Body of pancreas (tissue), 4 donors: ENCODE results near the gene CST6.

Source experiments
- POLR2A ChIP-seq, 3 donors: fragments of 450-650 bp; IDR thresholded peaks; one replicate each; pipeline ENCODE4 v1.6.1; 2016; ENCODE audit warnings: antibody characterized with exemption in 3 of 3, mild to moderate bottlenecking in 2 of 3
- TF ChIP-seq, protein P1 (sequence below), 7 experiments: fragments of 450-650 bp in 4 of 7; fragments of 200-600 bp in 3 of 7; sonication (generic) in 3 of 7; IDR thresholded peaks; one replicate each; pipeline ENCODE4 v1.5.1; 2016 to 2019; ENCODE audit warnings: antibody characterized with exemption in 7 of 7

DNA sequence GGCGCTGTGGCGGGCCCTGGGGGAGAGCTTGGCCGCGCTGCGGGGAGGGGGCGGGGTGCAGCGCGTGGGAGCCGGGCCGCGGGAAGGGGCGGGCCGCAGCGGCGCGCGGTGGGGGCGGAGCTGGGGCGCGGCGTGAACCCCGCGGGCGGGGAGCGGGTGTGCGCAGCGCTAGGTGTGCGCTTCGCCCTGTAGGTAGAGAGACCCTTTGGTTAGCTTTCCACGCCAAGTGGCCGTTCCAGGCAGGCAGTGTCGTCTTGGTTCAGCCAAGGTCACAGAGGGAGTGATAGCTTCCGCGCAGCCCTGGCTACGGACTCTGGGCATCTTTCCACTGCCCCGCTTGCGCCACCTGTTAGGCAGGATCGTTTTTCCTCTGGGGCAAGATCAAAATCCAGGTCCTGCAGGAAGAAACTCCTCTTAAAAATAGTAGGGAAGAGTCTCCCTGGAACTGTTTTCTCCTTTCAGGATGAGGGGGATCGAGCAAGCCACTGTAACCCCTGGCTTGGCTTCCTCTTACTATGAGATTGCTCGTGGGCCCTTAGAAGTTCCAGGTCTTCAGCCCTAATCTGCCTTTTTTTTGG lies 9.1 kb upstream of the CST6 start:
- TF ChIP-seq, protein P1, sequence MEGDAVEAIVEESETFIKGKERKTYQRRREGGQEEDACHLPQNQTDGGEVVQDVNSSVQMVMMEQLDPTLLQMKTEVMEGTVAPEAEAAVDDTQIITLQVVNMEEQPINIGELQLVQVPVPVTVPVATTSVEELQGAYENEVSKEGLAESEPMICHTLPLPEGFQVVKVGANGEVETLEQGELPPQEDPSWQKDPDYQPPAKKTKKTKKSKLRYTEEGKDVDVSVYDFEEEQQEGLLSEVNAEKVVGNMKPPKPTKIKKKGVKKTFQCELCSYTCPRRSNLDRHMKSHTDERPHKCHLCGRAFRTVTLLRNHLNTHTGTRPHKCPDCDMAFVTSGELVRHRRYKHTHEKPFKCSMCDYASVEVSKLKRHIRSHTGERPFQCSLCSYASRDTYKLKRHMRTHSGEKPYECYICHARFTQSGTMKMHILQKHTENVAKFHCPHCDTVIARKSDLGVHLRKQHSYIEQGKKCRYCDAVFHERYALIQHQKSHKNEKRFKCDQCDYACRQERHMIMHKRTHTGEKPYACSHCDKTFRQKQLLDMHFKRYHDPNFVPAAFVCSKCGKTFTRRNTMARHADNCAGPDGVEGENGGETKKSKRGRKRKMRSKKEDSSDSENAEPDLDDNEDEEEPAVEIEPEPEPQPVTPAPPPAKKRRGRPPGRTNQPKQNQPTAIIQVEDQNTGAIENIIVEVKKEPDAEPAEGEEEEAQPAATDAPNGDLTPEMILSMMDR (IDR thresholded peaks at IDR 0.05) = peak in 4 of 7 experiments; percentile 9 to 23 (median 17)
- TF ChIP-seq POLR2A (IDR thresholded peaks at IDR 0.05) = peak in 1 of 3 donors; percentile 20
